Activated CD8-positive, alpha-beta memory T cell treated with anti-CD3 and anti-CD28 coated beads, Interleukin-2, amount 10 ng/mL, durations not matched to agents 7 days and 5 days (primary cell): ENCODE measurements around the gene IFNGR2. TPM values are rescaled to one million over a fixed set of nuclear protein-coding genes. Genes with fewer than 3 reads are reported as not detected.
A peak's percentile ranks its signal among the peaks of the same experiment; 100 is the strongest.
"Not testable (repeated sequence)": the region's sequence is repeated elsewhere in the genome, so short reads cannot be mapped to it uniquely, and the experiment has no call there.

Source experiments
- ATAC-seq: fragments of 150-1000 bp; cut with Tn5 transposase; one replicate; pipeline ENCODE4 v1.10.0; 2021; ENCODE audit warnings: moderate library complexity
- CTCF ChIA-PET: fragments of 350-600 bp; sonication (Branson Sonifier 250); formaldehyde crosslinking; loops from one replicate; lab custom pipeline; 2021; ENCODE audit warnings: antibody characterized with exemption; lab: Charles Lee
- DNase-seq: peaks from one replicate; pipeline ENCODE4 v3.0.0-alpha.2; 2020
- H3K27ac Mint-ChIP-seq: one replicate; pipeline ENCODE4 v1.8.0; 2021; ENCODE audit warnings: mild to moderate bottlenecking, mixed read lengths
- H3K27me3 Mint-ChIP-seq: one replicate; pipeline ENCODE4 v1.8.0; 2021; ENCODE audit warnings: mixed read lengths
- H3K36me3 Mint-ChIP-seq: one replicate; pipeline ENCODE4 v1.8.0; 2021; ENCODE audit warnings: mild to moderate bottlenecking, mixed read lengths
- H3K4me1 Mint-ChIP-seq: one replicate; pipeline ENCODE4 v1.8.0; 2021; ENCODE audit warnings: mixed read lengths
- H3K4me3 Mint-ChIP-seq: one replicate; pipeline ENCODE4 v1.8.0; 2021; ENCODE audit warnings: mild to moderate bottlenecking, moderate library complexity, mixed read lengths
- H3K9me3 Mint-ChIP-seq: one replicate; pipeline ENCODE4 v1.8.0; 2022; ENCODE audit warnings: low read depth, mixed read lengths
- total RNA-seq, 2 experiments: library from RNA; stranded (reverse); gene quantifications; one replicate each; pipeline ENCODE4 v1.2.3, GENCODE V29; 2021

Gene IFNGR2
- total RNA-seq, 2 experiments from 2014 or later, result 0.30 to 0.96 TPM

DNA sequence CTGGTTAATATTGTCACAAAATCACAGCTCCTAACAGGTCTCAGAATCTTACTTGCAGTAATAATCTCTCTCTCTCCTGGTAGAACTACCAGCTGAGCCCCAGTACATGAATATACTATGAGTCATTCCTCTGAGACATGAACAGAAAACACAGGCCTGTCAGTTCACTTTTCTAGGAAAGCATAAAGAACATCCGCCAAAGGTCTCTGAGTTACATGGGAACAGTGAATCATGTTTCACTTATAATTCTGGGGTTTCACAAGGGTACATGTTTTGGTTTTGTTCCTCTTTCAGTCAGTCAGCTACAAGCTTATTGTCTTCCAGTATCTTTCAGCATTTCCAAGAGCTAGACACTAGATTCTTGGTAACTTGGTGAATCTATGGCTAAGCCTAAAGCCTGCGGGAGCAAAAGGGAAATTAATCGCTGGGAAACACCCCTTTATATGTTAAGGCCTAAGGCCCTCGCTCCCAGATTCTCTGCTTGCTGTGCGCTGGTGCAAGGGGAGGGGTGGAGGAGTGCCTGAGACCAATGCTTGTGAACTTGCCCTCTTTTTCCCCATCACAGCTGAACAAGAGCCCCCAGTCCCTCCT, 31.7 kb downstream of the IFNGR2 start:
- H3K9me3 Mint-ChIP-seq, result no peaks in the 10 kb centered on the region
- H3K4me1 Mint-ChIP-seq, result peaks cover 26% of the 10 kb centered on the region
- H3K4me3 Mint-ChIP-seq, result peak overlapping the region; percentile 25
- CTCF ChIA-PET, result interaction anchor here (0.6 to 2.5 kb wide), 6 partner anchors 10 to 311 kb away, joined by 3 to 10 read pairs (median 5); no protein-coding TSS in a partner anchor
- peak; percentile 44 for DNase-seq
- H3K36me3 Mint-ChIP-seq, result peaks cover 38% of the 10 kb centered on the region
- ATAC-seq, result peak; percentile 98
- no peaks in the 10 kb centered on the region for H3K27me3 Mint-ChIP-seq
- H3K27ac Mint-ChIP-seq, result peak overlapping the region; percentile 70

DNA sequence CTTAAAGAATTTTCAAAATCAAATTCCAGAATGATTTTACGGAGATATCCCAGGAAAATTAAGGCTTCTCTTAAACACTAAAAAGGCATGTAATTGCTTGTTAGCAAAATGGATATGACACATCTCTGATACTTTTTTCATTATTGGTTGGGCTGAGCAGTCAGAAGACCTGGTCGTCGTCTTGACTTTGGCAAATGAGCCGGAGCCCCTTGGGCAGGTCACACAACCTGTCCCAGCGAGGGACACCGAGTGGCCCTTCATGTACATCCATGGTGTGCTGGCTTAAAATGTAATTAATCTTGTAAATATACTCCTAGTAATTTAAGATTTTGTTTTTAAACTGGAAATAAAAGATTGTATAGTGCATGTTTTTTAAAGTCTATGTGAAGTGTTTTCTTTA, 33.9 kb downstream of the IFNGR2 start:
- ATAC-seq (no peak), DNase-seq (no peak)
- H3K4me3 Mint-ChIP-seq, result no peak overlapping the region
- H3K27ac Mint-ChIP-seq, result no peak overlapping the region
- no peaks in the 10 kb centered on the region for H3K9me3 Mint-ChIP-seq
- H3K36me3 Mint-ChIP-seq, result peaks cover 24% of the 10 kb centered on the region
- CTCF ChIA-PET, result interaction anchor here (0.9 kb wide), 1 partner anchor 240 kb away, joined by 3 read pairs; no protein-coding TSS in a partner anchor
- H3K27me3 Mint-ChIP-seq, result no peaks in the 10 kb centered on the region
- peaks cover 26% of the 10 kb centered on the region for H3K4me1 Mint-ChIP-seq

- ATAC-seq (no peak), DNase-seq (no peak)
- Mint-ChIP-seq H3K4me3 (no peak overlapping the region), H3K4me1 (peaks cover 3% of the 10 kb centered on the region), H3K27ac (no peak overlapping the region), H3K36me3 (peaks cover 10% of the 10 kb centered on the region), H3K9me3 (no peaks in the 10 kb centered on the region), H3K27me3 (no peaks in the 10 kb centered on the region)
- CTCF ChIA-PET, result interaction anchor here (1.0 to 4.2 kb wide), 4 partner anchors 66 to 245 kb away, joined by 3 to 14 read pairs (median 4); no protein-coding TSS in a partner anchor
These were observed 38.6 kb downstream of the IFNGR2 start for GRCh38 chr21:33441489-33442477.

- H3K4me1 Mint-ChIP-seq, result peaks cover 3% of the 10 kb centered on the region
- no peak overlapping the region for H3K27ac Mint-ChIP-seq
These were observed 40.0 kb downstream of the IFNGR2 start for GRCh38 chr21:33443194-33443593.

DNA sequence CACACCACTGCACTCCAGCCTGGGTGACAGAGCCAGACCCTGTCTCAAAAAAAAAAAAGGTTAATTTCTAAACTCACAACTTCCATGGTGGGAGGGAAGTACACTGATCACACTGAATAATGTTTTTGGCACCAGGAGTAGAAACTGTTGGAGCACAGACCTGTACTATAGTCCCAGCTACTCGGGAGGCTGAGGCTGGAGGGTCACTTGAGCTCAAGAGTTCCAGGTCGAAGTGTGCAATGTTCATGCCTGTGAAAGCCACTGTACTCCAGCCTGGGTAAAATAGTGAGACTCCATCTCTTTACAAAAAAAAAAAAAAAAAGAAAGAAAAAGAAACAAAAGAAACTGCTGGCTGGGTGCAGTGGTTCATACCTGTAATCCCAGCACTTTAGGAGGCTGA, 41.3 kb downstream of the IFNGR2 start:
- Mint-ChIP-seq H3K4me3 (no peak overlapping the region), H3K4me1 (peaks cover 3% of the 10 kb centered on the region), H3K9me3 (no peaks in the 10 kb centered on the region), H3K27ac (no peak overlapping the region), H3K27me3 (no peaks in the 10 kb centered on the region), H3K36me3 (peaks cover 4% of the 10 kb centered on the region)
- CTCF ChIA-PET, result interaction anchor here (0.6 to 5.2 kb wide), 35 partner anchors 9 to 504 kb away, joined by 3 to 30 read pairs (median 4); partner anchors contain the start of genes IFNAR1, IFNGR2 and IL10RB
- DNase-seq (no peak), ATAC-seq (no peak)

More at GRCh38 chr21:33443194-33443593, 40.0 kb downstream of the IFNGR2 start:
- peaks cover 7% of the 10 kb centered on the region for H3K36me3 Mint-ChIP-seq
- DNase-seq, result no peak
- ATAC-seq, result no peak
- no peaks in the 10 kb centered on the region for H3K9me3 Mint-ChIP-seq
- CTCF ChIA-PET, result interaction anchor here (1.2 to 4.2 kb wide), 4 partner anchors 67 to 245 kb away, joined by 3 to 30 read pairs (median 16); no protein-coding TSS in a partner anchor
- H3K27me3 Mint-ChIP-seq, result no peaks in the 10 kb centered on the region
- H3K4me3 Mint-ChIP-seq, result no peak overlapping the region

DNA sequence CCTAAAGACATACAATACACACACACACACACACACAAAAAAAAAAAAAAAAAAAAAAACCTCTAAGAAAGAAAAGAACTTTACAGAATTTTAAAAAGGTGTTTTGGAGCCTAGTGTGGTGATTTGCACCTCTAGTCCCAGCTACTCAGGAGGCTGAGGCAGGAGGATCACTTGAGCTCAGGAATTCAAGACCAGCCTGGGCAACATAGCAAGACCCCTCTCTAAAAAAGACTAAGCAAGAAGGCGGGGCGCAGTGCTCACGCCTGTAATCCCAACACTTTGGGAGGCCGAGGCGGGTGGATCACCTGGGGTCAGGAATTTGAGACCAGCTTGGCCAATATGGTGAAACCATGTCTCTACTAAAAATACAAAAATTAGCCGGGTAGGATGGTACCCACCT, 43.4 kb downstream of the IFNGR2 start:
- H3K36me3 Mint-ChIP-seq, ATAC-seq, H3K9me3 Mint-ChIP-seq, H3K4me1 Mint-ChIP-seq, H3K4me3 Mint-ChIP-seq, H3K27ac Mint-ChIP-seq, DNase-seq, H3K27me3 Mint-ChIP-seq: not testable (repeated sequence)
- CTCF ChIA-PET, result interaction anchor here (0.9 to 5.2 kb wide), 6 partner anchors 85 to 251 kb away, joined by 3 to 25 read pairs (median 5); no protein-coding TSS in a partner anchor

DNA sequence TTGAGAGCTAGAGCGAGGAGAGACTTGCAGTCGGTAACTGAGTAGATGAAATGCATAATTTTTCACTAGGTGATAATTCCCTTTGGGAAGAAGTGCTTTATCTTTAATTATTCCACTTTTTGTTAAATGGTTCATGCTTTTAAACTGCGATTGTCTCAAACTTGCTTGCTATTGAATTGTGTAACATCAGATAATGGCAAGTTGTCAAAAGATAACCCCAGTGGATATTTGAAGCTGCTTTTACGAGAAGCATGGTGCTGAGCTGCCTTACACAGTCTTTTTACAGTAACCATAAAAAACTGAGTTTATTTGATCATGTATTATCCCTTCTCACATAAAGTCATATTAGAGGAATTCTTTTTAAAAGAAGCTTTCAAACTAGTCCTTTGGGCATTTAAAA, 46.4 kb downstream of the IFNGR2 start:
- H3K4me1 Mint-ChIP-seq, result peaks cover 3% of the 10 kb centered on the region
- H3K36me3 Mint-ChIP-seq, result peaks cover 18% of the 10 kb centered on the region
- H3K27me3 Mint-ChIP-seq, result no peaks in the 10 kb centered on the region
- H3K27ac Mint-ChIP-seq, result no peak overlapping the region
- H3K9me3 Mint-ChIP-seq, result no peaks in the 10 kb centered on the region
- DNase-seq (no peak), ATAC-seq (no peak)
- H3K4me3 Mint-ChIP-seq, result no peak overlapping the region
- CTCF ChIA-PET, result interaction anchor here (1.0 to 1.8 kb wide), 3 partner anchors 65 to 252 kb away, joined by 3 to 6 read pairs (median 5); no protein-coding TSS in a partner anchor

GRCh38 chr21:33451634-33452071, 48.4 kb downstream of the IFNGR2 start:
- H3K36me3 Mint-ChIP-seq, result peaks cover 15% of the 10 kb centered on the region
- DNase-seq (no peak), ATAC-seq (no peak)
- H3K4me3 Mint-ChIP-seq, result no peak overlapping the region
- CTCF ChIA-PET, result interaction anchor here (1.2 to 1.5 kb wide), 3 partner anchors 67 to 254 kb away, joined by 3 to 4 read pairs (median 3); no protein-coding TSS in a partner anchor
- H3K27ac Mint-ChIP-seq, result no peak overlapping the region
- no peaks in the 10 kb centered on the region for H3K9me3 Mint-ChIP-seq
- H3K27me3 Mint-ChIP-seq, result no peaks in the 10 kb centered on the region
- H3K4me1 Mint-ChIP-seq, result no peaks in the 10 kb centered on the region

GRCh38 chr21:33452362-33452761, 49.1 kb downstream of the IFNGR2 start:
- ATAC-seq (no peak), DNase-seq (no peak)
- no peak overlapping the region for H3K27ac Mint-ChIP-seq
- no peaks in the 10 kb centered on the region for H3K9me3 Mint-ChIP-seq
- peaks cover 15% of the 10 kb centered on the region for H3K36me3 Mint-ChIP-seq
- H3K27me3 Mint-ChIP-seq, result no peaks in the 10 kb centered on the region
- CTCF ChIA-PET, result interaction anchor here (1.2 to 1.5 kb wide), 3 partner anchors 67 to 255 kb away, joined by 3 to 4 read pairs (median 3); no protein-coding TSS in a partner anchor
- H3K4me3 Mint-ChIP-seq, result no peak overlapping the region
- H3K4me1 Mint-ChIP-seq, result no peaks in the 10 kb centered on the region

DNA sequence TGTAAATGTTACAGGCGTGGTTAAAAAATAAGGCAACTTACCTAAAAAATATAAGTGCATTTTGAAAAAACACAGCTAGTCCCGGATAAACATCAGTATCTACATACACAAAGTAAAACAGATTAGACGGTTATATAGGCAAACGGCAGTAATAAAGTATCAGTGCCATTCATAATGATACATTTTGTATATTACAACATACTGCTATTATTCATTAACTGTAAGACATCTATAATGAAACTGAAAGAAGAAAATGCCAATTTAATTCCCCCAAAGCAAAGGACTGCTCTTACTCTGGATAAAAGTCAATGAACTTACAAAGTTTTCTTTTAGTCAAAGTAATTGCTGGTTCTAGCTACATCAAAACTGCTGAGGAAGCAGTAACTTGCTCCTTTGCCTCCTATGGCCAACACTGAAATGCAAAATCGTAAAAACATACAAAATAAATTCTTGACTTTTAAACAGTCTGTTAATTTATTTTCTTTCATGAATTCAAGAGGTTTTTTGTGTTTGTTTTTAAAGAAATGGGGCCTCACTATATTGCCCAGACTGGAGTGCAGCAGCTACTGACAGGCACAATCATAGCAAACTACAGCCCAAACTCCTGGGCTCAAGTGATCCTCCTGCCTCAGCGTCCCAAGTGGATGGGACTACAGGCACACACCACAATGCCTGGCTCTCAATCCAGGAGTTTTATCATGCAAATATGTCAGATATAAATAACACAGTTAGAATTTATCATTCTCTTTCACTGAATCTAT, 52.7 kb downstream of the IFNGR2 start:
- H3K27ac Mint-ChIP-seq, result no peak overlapping the region
- ATAC-seq, result no peak
- no peak overlapping the region for H3K4me3 Mint-ChIP-seq
- H3K9me3 Mint-ChIP-seq, result no peaks in the 10 kb centered on the region
- no peak for DNase-seq
- CTCF ChIA-PET, result interaction anchor here (1.3 to 1.5 kb wide), 2 partner anchors 11 to 95 kb away, joined by 5 to 7 read pairs; no protein-coding TSS in a partner anchor
- no peaks in the 10 kb centered on the region for H3K27me3 Mint-ChIP-seq
- H3K36me3 Mint-ChIP-seq, result peaks cover 16% of the 10 kb centered on the region
- no peaks in the 10 kb centered on the region for H3K4me1 Mint-ChIP-seq

GRCh38 chr21:33458861-33459260, 55.6 kb downstream of the IFNGR2 start:
- no peak overlapping the region for H3K27ac Mint-ChIP-seq
- H3K36me3 Mint-ChIP-seq, result peaks cover 6% of the 10 kb centered on the region
- CTCF ChIA-PET, result interaction anchor here (0.6 kb wide), 1 partner anchor 361 kb away, joined by 6 read pairs; no protein-coding TSS in a partner anchor
- ATAC-seq, result no peak
- H3K4me1 Mint-ChIP-seq, result no peaks in the 10 kb centered on the region
- no peaks in the 10 kb centered on the region for H3K27me3 Mint-ChIP-seq
- no peak overlapping the region for H3K4me3 Mint-ChIP-seq
- no peaks in the 10 kb centered on the region for H3K9me3 Mint-ChIP-seq
- DNase-seq, result no peak

- CTCF ChIA-PET, result interaction anchor here (1.8 kb wide), 1 partner anchor 17 kb away, joined by 6 read pairs; no protein-coding TSS in a partner anchor
- no peak for ATAC-seq
- Mint-ChIP-seq H3K9me3 (no peaks in the 10 kb centered on the region), H3K36me3 (peaks cover 7% of the 10 kb centered on the region), H3K4me3 (no peak overlapping the region), H3K4me1 (no peaks in the 10 kb centered on the region), H3K27ac (no peak overlapping the region), H3K27me3 (no peaks in the 10 kb centered on the region)
- no peak for DNase-seq
These were observed 58.5 kb downstream of the IFNGR2 start for GRCh38 chr21:33461538-33462250.
